SU-DHL-6 (cell line): Measurements from ENCODE around the gene CBX5.

ENCODE experiments used
- H2AFZ ChIP-seq: fragments of 200-600 bp; sonication (generic); 2 replicates; pipeline ENCODE4 v1.6.1; 2014; ENCODE audit warnings: low read depth, mild to moderate bottlenecking, moderate library complexity, mixed read lengths, antibody characterized with exemption, low read length; ENCODE audit not compliant: severe bottlenecking
- H3F3A ChIP-seq: fragments of 200-600 bp; shearing (Covaris generic); 2 replicates; pipeline ENCODE4 v1.6.0; 2016; ENCODE audit warnings: antibody characterized with exemption, mild to moderate bottlenecking; ENCODE audit not compliant: insufficient read depth
- H3K27ac ChIP-seq: fragments of 200-600 bp; sonication (generic); 2 replicates; pipeline ENCODE4 v1.5.1; 2016; ENCODE audit warnings: low read depth, mild to moderate bottlenecking, low read length, moderate library complexity, mixed read lengths
- H3K27me3 ChIP-seq: fragments of 200-600 bp; sonication (generic), shearing (Covaris generic); 2 replicates; pipeline ENCODE4 v1.6.0; 2014; ENCODE audit warnings: mild to moderate bottlenecking, low read length
- H3K36me3 ChIP-seq: fragments of 200-600 bp; sonication (generic); 2 replicates; pipeline ENCODE4 v1.6.1; 2014; ENCODE audit warnings: mild to moderate bottlenecking, low read length, mixed read lengths
- H3K4me2 ChIP-seq: fragments of 300-600, 200-600 bp; shearing (Covaris generic), sonication (generic); 2 replicates; pipeline ENCODE4 v1.6.0; 2014; ENCODE audit warnings: low read length, low read depth, mild to moderate bottlenecking; ENCODE audit not compliant: poor library complexity, severe bottlenecking
- H3K4me3 ChIP-seq: fragments of 200-600 bp; sonication (generic); 2 replicates; pipeline ENCODE4 v1.5.1; 2014; ENCODE audit warnings: antibody characterized with exemption, low read length, mild to moderate bottlenecking, mixed read lengths; ENCODE audit not compliant: insufficient read depth, poor library complexity, severe bottlenecking
- H3K79me2 ChIP-seq: fragments of 200-600 bp; sonication (generic); 2 replicates; pipeline ENCODE4 v1.6.1; 2014; ENCODE audit warnings: mild to moderate bottlenecking, low read length, moderate library complexity; ENCODE audit not compliant: insufficient read depth
- H3K9ac ChIP-seq: fragments of 200-600 bp; sonication (generic); 2 replicates; pipeline ENCODE4 v1.7.0; 2014; ENCODE audit warnings: mild to moderate bottlenecking, low read length
- H3K9me2 ChIP-seq: fragments of 200-600 bp; sonication (generic); replicated peaks from 2 replicates; pipeline ENCODE4 v1.6.1; 2014; ENCODE audit warnings: low read length; ENCODE audit not compliant: insufficient read depth
- H3K9me3 ChIP-seq: fragments of 200-600 bp; sonication (generic); 2 replicates; pipeline ENCODE4 v1.6.1; 2014; ENCODE audit warnings: low read length, mixed read lengths; ENCODE audit not compliant: insufficient read depth
- H4K20me1 ChIP-seq: fragments of 200-600 bp; sonication (generic); 2 replicates; pipeline ENCODE4 v1.6.1; 2014; ENCODE audit warnings: low read depth, mild to moderate bottlenecking, antibody characterized with exemption, low read length, moderate library complexity, mixed read lengths
- CTCF ChIP-seq: fragments of 200-600 bp; sonication (generic); IDR thresholded peaks from one replicate; pipeline ENCODE4 v1.5.1; 2017; ENCODE audit warnings: antibody characterized with exemption, mild to moderate bottlenecking, low read length, moderate library complexity; ENCODE audit not compliant: insufficient read depth, poor library complexity, severe bottlenecking
- EZH2phosphoT487 ChIP-seq: fragments of 200-600 bp; sonication (generic), shearing (Covaris generic); conservative IDR thresholded peaks from 2 replicates; pipeline ENCODE4 v1.6.1; 2018; ENCODE audit warnings: mild to moderate bottlenecking, antibody characterized with exemption, low read length, moderate library complexity, mixed read lengths

The CBX5 gene

GRCh38 chr12:54257332-54257731, 22.6 kb downstream of the CBX5 start:
- Histone ChIP-seq H4K20me1 (no peaks in the 10 kb centered on the region), H3K36me3 (no peaks in the 10 kb centered on the region; the same call in 1 of the 2 replicates), H3K27me3 (no peaks in the 10 kb centered on the region), H2AFZ (no peak overlapping the region), H3K9me2 (no peaks in the 10 kb centered on the region), H3K9ac (no peak overlapping the region), H3K4me2 (no peak overlapping the region), H3K9me3 (no peaks in the 10 kb centered on the region), H3K79me2 (peaks cover 29% of the 10 kb centered on the region), H3K27ac (no peak overlapping the region), H3F3A (peaks cover 19% of the 10 kb centered on the region), H3K4me3 (no peak overlapping the region)
- TF ChIP-seq EZH2phosphoT487 = no peak
- no peak for TF ChIP-seq CTCF

GRCh38 chr12:54253240-54253639, 26.7 kb downstream of the CBX5 start:
- Histone ChIP-seq H3K9me2 (no peaks in the 10 kb centered on the region), H3K79me2 (no peaks in the 10 kb centered on the region), H3K9ac (no peak overlapping the region), H3K27ac (no peak overlapping the region), H3F3A (peaks cover 9% of the 10 kb centered on the region; the same call in 1 of the 2 replicates), H4K20me1 (no peaks in the 10 kb centered on the region), H3K4me3 (no peak overlapping the region), H2AFZ (no peak overlapping the region), H3K27me3 (no peaks in the 10 kb centered on the region), H3K9me3 (no peaks in the 10 kb centered on the region), H3K4me2 (no peak overlapping the region), H3K36me3 (peaks cover 10% of the 10 kb centered on the region; the same call in 1 of the 2 replicates)
- no peak for TF ChIP-seq CTCF
- no peak for TF ChIP-seq EZH2phosphoT487

GRCh38 chr12:54251667-54252284, 28.1 kb downstream of the CBX5 start:
- no peak overlapping the region for H3K27ac ChIP-seq
- H3F3A ChIP-seq = peaks cover 7% of the 10 kb centered on the region; the same call in 1 of the 2 replicates
- no peaks in the 10 kb centered on the region for H4K20me1 ChIP-seq
- no peak overlapping the region for H2AFZ ChIP-seq
- H3K4me2 ChIP-seq = no peak overlapping the region
- peaks cover 10% of the 10 kb centered on the region; the same call in 1 of the 2 replicates for H3K36me3 ChIP-seq
- TF ChIP-seq EZH2phosphoT487 (no peak), CTCF (peak; percentile 51)
- no peak overlapping the region for H3K9ac ChIP-seq
- no peaks in the 10 kb centered on the region for H3K9me2 ChIP-seq
- H3K9me3 ChIP-seq = no peaks in the 10 kb centered on the region
- no peaks in the 10 kb centered on the region for H3K79me2 ChIP-seq
- no peaks in the 10 kb centered on the region for H3K27me3 ChIP-seq
- no peak overlapping the region for H3K4me3 ChIP-seq
